Vagina (tissue), 2 donors: Measurements from ENCODE around the gene JAG2. TPM values are rescaled to one million over a fixed set of nuclear protein-coding genes. Genes with fewer than 3 reads are reported as not detected.

Experiments
- DNase-seq, 2 donors: peaks; one replicate each; pipeline ENCODE4 v3.0.0-alpha.2; 2017; ENCODE audit errors: extremely low spot score in 2 of 2
- H3K27ac ChIP-seq: fragments of 200-600 bp; sonication (generic); one replicate; pipeline ENCODE4 v1.5.1; 2019
- H3K27me3 ChIP-seq: fragments of 200-600 bp; sonication (generic); one replicate; pipeline ENCODE4 v1.5.1; 2019
- H3K36me3 ChIP-seq, 2 donors: fragments of 200-600 bp; sonication (generic); one replicate each; pipeline ENCODE4 v1.5.1; 2017 to 2019
- H3K4me1 ChIP-seq: fragments of 200-600 bp; sonication (generic); one replicate; pipeline ENCODE4 v1.5.1; 2019
- H3K4me3 ChIP-seq, 2 donors: fragments of 200-600 bp; sonication (generic); 1 replicate in 1 of 2; 2 replicates in 1 of 2; pipeline ENCODE4 v1.5.1; 2016 to 2019
- H3K9me3 ChIP-seq: fragments of 200-600 bp; sonication (generic); one replicate; pipeline ENCODE4 v1.5.1; 2019
- CTCF ChIP-seq, 3 experiments: fragments of 450-650 bp in 2 of 3; fragments of 200-600 bp in 1 of 3; sonication (generic) in 1 of 3; IDR thresholded peaks; one replicate each; pipeline ENCODE4 v1.5.1; 2017 to 2019; ENCODE audit warnings: antibody characterized with exemption in 3 of 3, mild to moderate bottlenecking in 2 of 3, moderate library complexity in 2 of 3
- POLR2A ChIP-seq, 2 donors: fragments of 450-650 bp; IDR thresholded peaks; one replicate each; pipeline ENCODE4 v1.6.1; 2017; ENCODE audit warnings: antibody characterized with exemption in 2 of 2, mild to moderate bottlenecking in 2 of 2, moderate library complexity in 2 of 2
- POLR2AphosphoS5 ChIP-seq, 2 donors: sonication (generic); formaldehyde crosslinking; IDR thresholded peaks; one replicate each; pipeline ENCODE4 v1.9.0; 2017; ENCODE audit warnings: antibody characterized with exemption in 2 of 2, mild to moderate bottlenecking in 2 of 2, low read depth in 1 of 2; ENCODE audit not compliant: insufficient read depth in 1 of 2
- intact Hi-C: fragments of 100-400 bp; cut with DNase I; formaldehyde crosslinking; loops from one replicate; pipeline ENCODE4 v1.15.1; 2023
- total RNA-seq: library from RNA; depleted of rRNA; stranded (reverse); fragments of >200 nt; gene quantifications from one replicate; pipeline ENCODE4 v1.2.3, GENCODE V29; 2016

Gene JAG2
- total RNA-seq, 1 donor from 2014 or later, result 17.7 TPM

- no peaks in the 10 kb centered on the region for H3K36me3 ChIP-seq
- H3K4me3 ChIP-seq, result no peak overlapping the region
- H3K27ac ChIP-seq, result no peak overlapping the region
- H3K4me1 ChIP-seq, result peaks cover 55% of the 10 kb centered on the region
- no peaks in the 10 kb centered on the region for H3K9me3 ChIP-seq
- TF ChIP-seq POLR2AphosphoS5 (IDR thresholded peaks at IDR 0.05; ENCODE audit: insufficient read depth in 1 of 2, low read depth in 1 of 2) (no peak), POLR2A (IDR thresholded peaks at IDR 0.05) (no peak), CTCF (IDR thresholded peaks at IDR 0.05) (no peak)
- intact Hi-C loops, result loop anchor here (2.0 to 10.0 kb wide), 2 partner anchors 83 to 149 kb away; no protein-coding TSS in a partner anchor
- H3K27me3 ChIP-seq, result peaks cover under 1% of the 10 kb centered on the region
- no peak for DNase-seq
These were observed 33.4 kb upstream of the JAG2 start for GRCh38 chr14:105201925-105202513.

GRCh38 chr14:105201156-105201924, 32.8 kb upstream of the JAG2 start:
- peaks cover 7% of the 10 kb centered on the region for H3K27me3 ChIP-seq
- H3K9me3 ChIP-seq, result no peaks in the 10 kb centered on the region
- peaks cover 61% of the 10 kb centered on the region for H3K4me1 ChIP-seq
- no peak overlapping the region for H3K27ac ChIP-seq
- no peak overlapping the region for H3K4me3 ChIP-seq
- intact Hi-C loops, result loop anchor here (10.0 kb wide), 1 partner anchor 83 kb away; no protein-coding TSS in a partner anchor
- no peak for DNase-seq
- TF ChIP-seq POLR2A (IDR thresholded peaks at IDR 0.05) (no peak), POLR2AphosphoS5 (IDR thresholded peaks at IDR 0.05; ENCODE audit: insufficient read depth in 1 of 2, low read depth in 1 of 2) (no peak), CTCF (IDR thresholded peaks at IDR 0.05) (no peak)
- no peaks in the 10 kb centered on the region for H3K36me3 ChIP-seq

DNA sequence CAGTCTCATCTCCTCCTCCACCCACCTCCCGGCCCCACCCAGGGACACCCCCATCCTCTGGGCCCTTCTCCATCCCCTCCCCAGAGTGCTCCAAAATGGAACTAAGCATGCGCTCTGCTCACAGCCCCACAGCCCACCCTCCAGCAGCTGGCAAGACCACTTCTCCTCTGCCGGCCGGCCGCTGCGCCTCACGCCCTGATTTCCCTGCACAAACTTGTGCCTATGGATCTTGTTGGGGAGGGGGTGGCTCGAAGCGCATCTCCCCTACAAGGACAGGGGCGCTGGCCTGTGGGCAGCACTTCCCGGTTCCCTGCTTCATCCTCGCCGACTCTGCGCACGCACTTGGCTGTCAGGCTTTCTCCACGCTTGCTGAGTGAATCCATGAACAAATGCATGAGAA, 32.1 kb upstream of the JAG2 start:
- H3K4me1 ChIP-seq, result peaks cover 67% of the 10 kb centered on the region
- intact Hi-C loops, result loop anchor here (10.0 kb wide), 1 partner anchor 84 kb away; no protein-coding TSS in a partner anchor

DNA sequence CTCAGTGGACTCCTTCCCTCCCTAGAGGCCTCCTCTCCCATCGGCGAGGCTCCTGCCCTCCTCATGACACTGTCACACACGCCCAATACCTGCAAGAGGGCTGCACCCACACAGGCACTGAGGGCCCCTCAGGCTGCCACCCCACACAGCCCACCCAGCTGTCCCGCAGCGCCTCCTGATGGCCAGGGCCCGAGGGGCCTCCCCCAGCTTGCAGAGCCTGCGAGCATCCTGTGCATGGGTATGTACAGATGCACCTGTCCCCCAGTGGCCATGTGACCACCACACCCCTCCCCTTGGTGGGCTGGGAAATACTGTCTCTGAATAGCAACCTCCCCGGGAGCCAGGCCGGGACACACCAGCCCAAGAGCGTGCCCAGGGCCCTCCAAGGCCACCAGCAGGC, 31.5 kb upstream of the JAG2 start:
- H3K27me3 ChIP-seq, result peaks cover 15% of the 10 kb centered on the region
- peaks cover 64% of the 10 kb centered on the region for H3K4me1 ChIP-seq
- intact Hi-C loops, result loop anchor here (10.0 kb wide), 1 partner anchor 85 kb away; no protein-coding TSS in a partner anchor

More for the DNA sequence above, 32.1 kb upstream of the JAG2 start:
- TF ChIP-seq POLR2AphosphoS5 (IDR thresholded peaks at IDR 0.05; ENCODE audit: insufficient read depth in 1 of 2, low read depth in 1 of 2), result no peak
- TF ChIP-seq POLR2A (IDR thresholded peaks at IDR 0.05), result no peak
- no peak for TF ChIP-seq CTCF (IDR thresholded peaks at IDR 0.05)
- Histone ChIP-seq H3K9me3 (no peaks in the 10 kb centered on the region), H3K27ac (no peak overlapping the region), H3K27me3 (peaks cover 14% of the 10 kb centered on the region), H3K4me3 (no peak overlapping the region), H3K36me3 (no peaks in the 10 kb centered on the region)
- DNase-seq, result no peak

More for the DNA sequence above, 31.5 kb upstream of the JAG2 start:
- TF ChIP-seq POLR2A (IDR thresholded peaks at IDR 0.05), result no peak
- TF ChIP-seq POLR2AphosphoS5 (IDR thresholded peaks at IDR 0.05; ENCODE audit: insufficient read depth in 1 of 2, low read depth in 1 of 2), result no peak
- no peak for TF ChIP-seq CTCF (IDR thresholded peaks at IDR 0.05)
- no peak for DNase-seq
- Histone ChIP-seq H3K27ac (no peak overlapping the region), H3K36me3 (no peaks in the 10 kb centered on the region), H3K9me3 (no peaks in the 10 kb centered on the region), H3K4me3 (no peak overlapping the region)
